Activated naive CD4-positive, alpha-beta T cell treated with anti-CD3 and anti-CD28 coated beads, Interleukin-2, amount 10 ng/mL, durations not matched to agents 7 days and 5 days (primary cell): ENCODE measurements around the gene PTGIR.

ENCODE experiments used
- CTCF ChIA-PET: fragments of 350-600 bp; sonication (Branson Sonifier 250); formaldehyde crosslinking; loops from one replicate; lab custom pipeline; 2021; ENCODE audit warnings: antibody characterized with exemption; lab: Charles Lee
- DNase-seq: peaks from one replicate; pipeline ENCODE4 v3.0.0-alpha.2; 2020
- H3K27ac Mint-ChIP-seq: one replicate; pipeline ENCODE4 v1.8.0; 2021; ENCODE audit warnings: mild to moderate bottlenecking, moderate library complexity, mixed read lengths
- H3K27me3 Mint-ChIP-seq: one replicate; pipeline ENCODE4 v1.8.0; 2021; ENCODE audit warnings: mild to moderate bottlenecking, mixed read lengths
- H3K36me3 Mint-ChIP-seq: one replicate; pipeline ENCODE4 v1.8.0; 2021; ENCODE audit warnings: mixed read lengths
- H3K4me1 Mint-ChIP-seq: one replicate; pipeline ENCODE4 v1.8.0; 2021; ENCODE audit warnings: mixed read lengths
- H3K4me3 Mint-ChIP-seq: one replicate; pipeline ENCODE4 v1.8.0; 2021; ENCODE audit warnings: mild to moderate bottlenecking, moderate library complexity, mixed read lengths
- H3K9me3 Mint-ChIP-seq: one replicate; pipeline ENCODE4 v1.8.0; 2021; ENCODE audit warnings: mixed read lengths

PTGIR gene

DNA sequence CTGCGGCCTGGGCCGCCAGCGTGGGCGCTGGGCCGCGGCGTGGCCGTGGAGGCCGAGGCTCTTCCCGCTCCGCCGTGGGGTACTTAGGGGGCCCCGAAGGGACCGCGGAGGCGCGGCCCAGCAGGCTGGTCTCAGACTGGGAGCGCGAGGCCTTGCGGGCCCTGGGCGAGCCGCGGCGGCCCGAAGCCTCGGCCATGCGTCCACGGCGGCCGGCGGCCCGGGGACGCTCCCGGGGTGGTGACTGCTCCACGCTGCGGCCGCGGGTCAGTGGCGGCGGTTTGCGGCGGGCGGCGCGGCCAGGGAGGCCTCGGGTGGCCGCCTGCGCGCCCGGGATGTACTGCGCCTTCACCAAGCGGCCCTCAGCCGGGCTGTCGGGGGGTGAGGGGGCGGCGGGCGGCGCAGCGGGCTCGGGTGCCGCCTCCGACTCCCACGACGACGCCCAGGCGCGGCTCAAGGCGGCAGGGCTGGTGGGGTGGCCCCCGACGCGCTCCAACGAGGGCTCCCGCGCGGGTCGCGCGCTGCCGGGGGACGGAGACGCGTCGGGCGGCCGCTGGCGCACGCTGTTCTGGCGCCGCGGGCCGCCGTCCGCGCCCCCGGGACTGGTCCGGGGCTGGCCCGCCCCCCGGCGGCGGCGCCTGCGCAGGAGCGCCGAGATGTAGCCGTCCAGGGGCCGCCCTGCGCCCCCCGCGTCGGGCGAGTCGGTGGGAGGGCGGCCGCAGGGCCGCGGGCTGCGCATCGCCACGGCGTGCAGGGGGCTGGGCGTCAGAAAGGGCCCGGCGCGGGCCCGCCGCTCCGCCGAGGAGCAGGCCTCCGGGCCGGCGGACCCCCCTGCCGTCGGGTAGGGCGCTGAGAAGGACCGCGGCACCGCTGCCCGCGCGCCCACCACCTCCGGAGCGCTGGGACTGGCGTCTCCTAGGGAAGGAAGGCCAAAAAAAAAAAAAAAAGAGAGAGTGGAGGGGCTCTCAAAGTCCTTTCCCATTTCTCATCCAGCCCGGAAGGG is 24.4 kb upstream of the PTGIR start:
- no peak overlapping the region for H3K27ac Mint-ChIP-seq
- peaks cover 79% of the 10 kb centered on the region for H3K27me3 Mint-ChIP-seq
- CTCF ChIA-PET: no interaction called here
- no peak overlapping the region for H3K4me3 Mint-ChIP-seq
- H3K36me3 Mint-ChIP-seq: peaks cover 12% of the 10 kb centered on the region
- no peak for DNase-seq
- peaks cover 3% of the 10 kb centered on the region for H3K9me3 Mint-ChIP-seq
- H3K4me1 Mint-ChIP-seq: peaks cover 13% of the 10 kb centered on the region

GRCh38 chr19:46648060-46648960 is 23.4 kb upstream of the PTGIR start:
- CTCF ChIA-PET: interaction anchor here (0.6 to 0.7 kb wide), 2 partner anchors 10 to 60 kb away, joined by 3 read pairs; no protein-coding TSS in a partner anchor
- Mint-ChIP-seq H3K36me3 (peaks cover 12% of the 10 kb centered on the region), H3K9me3 (peaks cover 3% of the 10 kb centered on the region), H3K27ac (peak overlapping the region; percentile 78), H3K4me1 (peaks cover 13% of the 10 kb centered on the region), H3K4me3 (no peak overlapping the region), H3K27me3 (peaks cover 75% of the 10 kb centered on the region)
- DNase-seq: no peak

DNA sequence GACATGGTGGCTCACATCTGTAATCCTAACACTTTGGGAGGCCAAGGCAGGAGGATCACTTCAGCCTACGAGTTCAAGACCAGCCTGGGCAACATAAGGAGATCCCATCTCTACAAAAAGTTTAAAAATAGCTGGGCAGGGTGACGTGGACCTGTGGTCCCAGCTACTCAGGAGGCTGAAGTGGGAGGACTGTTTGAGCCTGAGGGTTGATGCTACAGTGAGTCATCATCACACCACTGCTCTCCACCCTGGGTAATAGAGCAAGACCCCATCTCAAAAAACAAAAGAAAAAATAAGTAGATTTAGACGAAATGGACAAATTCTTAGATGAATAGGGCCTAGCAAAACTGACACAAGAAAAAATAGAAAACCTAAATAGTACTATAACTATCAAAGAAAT is 21.5 kb upstream of the PTGIR start:
- H3K4me3 Mint-ChIP-seq: no peak overlapping the region
- DNase-seq: no peak
- CTCF ChIA-PET: no interaction called here
- H3K4me1 Mint-ChIP-seq: peaks cover 13% of the 10 kb centered on the region
- peaks cover 72% of the 10 kb centered on the region for H3K27me3 Mint-ChIP-seq
- no peak overlapping the region for H3K27ac Mint-ChIP-seq
- H3K36me3 Mint-ChIP-seq: peaks cover 12% of the 10 kb centered on the region
- H3K9me3 Mint-ChIP-seq: peaks cover 3% of the 10 kb centered on the region

GRCh38 chr19:46644720-46645119 is 19.8 kb upstream of the PTGIR start:
- H3K27me3 Mint-ChIP-seq: peaks cover 55% of the 10 kb centered on the region
- H3K9me3 Mint-ChIP-seq: peaks cover 3% of the 10 kb centered on the region
- no peak for DNase-seq
- no peak overlapping the region for H3K27ac Mint-ChIP-seq
- H3K4me1 Mint-ChIP-seq: peaks cover 15% of the 10 kb centered on the region
- peaks cover 6% of the 10 kb centered on the region for H3K36me3 Mint-ChIP-seq
- CTCF ChIA-PET: no interaction called here
- no peak overlapping the region for H3K4me3 Mint-ChIP-seq

- H3K4me3 Mint-ChIP-seq: peak overlapping the region; percentile 14
- H3K9me3 Mint-ChIP-seq: no peaks in the 10 kb centered on the region
- H3K27ac Mint-ChIP-seq: no peak overlapping the region
- peaks cover 12% of the 10 kb centered on the region for H3K4me1 Mint-ChIP-seq
- DNase-seq: no peak
- H3K36me3 Mint-ChIP-seq: no peaks in the 10 kb centered on the region
- peaks cover 24% of the 10 kb centered on the region for H3K27me3 Mint-ChIP-seq
- CTCF ChIA-PET: interaction anchor here (1.4 kb wide), 1 partner anchor 21 kb away, joined by 5 read pairs; no protein-coding TSS in a partner anchor
These were observed 15.8 kb upstream of the PTGIR start for GRCh38 chr19:46640656-46641055.

GRCh38 chr19:46639358-46640182 is 14.7 kb upstream of the PTGIR start:
- CTCF ChIA-PET: interaction anchor here (1.2 to 1.3 kb wide), 2 partner anchors 18 to 214 kb away, joined by 3 read pairs; no protein-coding TSS in a partner anchor
- H3K4me1 Mint-ChIP-seq: peaks cover 15% of the 10 kb centered on the region
- H3K27ac Mint-ChIP-seq: no peak overlapping the region
- H3K36me3 Mint-ChIP-seq: no peaks in the 10 kb centered on the region
- DNase-seq: peak; percentile 58
- H3K27me3 Mint-ChIP-seq: peaks cover 23% of the 10 kb centered on the region
- peak overlapping the region; percentile 26 for H3K4me3 Mint-ChIP-seq
- H3K9me3 Mint-ChIP-seq: no peaks in the 10 kb centered on the region

GRCh38 chr19:46637224-46637623 is 12.3 kb upstream of the PTGIR start:
- CTCF ChIA-PET: interaction anchor here (0.6 to 2.4 kb wide), 11 partner anchors 15 to 155 kb away, joined by 3 to 13 read pairs (median 3); partner anchors contain the start of gene DACT3
- Mint-ChIP-seq H3K36me3 (no peaks in the 10 kb centered on the region), H3K4me3 (no peak overlapping the region), H3K9me3 (no peaks in the 10 kb centered on the region), H3K27me3 (peaks cover 31% of the 10 kb centered on the region), H3K27ac (no peak overlapping the region), H3K4me1 (peaks cover 28% of the 10 kb centered on the region)
- peak; percentile 29 for DNase-seq

GRCh38 chr19:46635920-46636761 is 11.3 kb upstream of the PTGIR start, which contains the start of gene GNG8:
TSS of gene GNG8 (minus strand) at chr19:46636202. CDS start at chr19:46634682, 1,520 bp downstream.
- no peaks in the 10 kb centered on the region for H3K9me3 Mint-ChIP-seq
- H3K4me3 Mint-ChIP-seq: peak within 1 kb of the TSS; percentile 24
- CTCF ChIA-PET: interaction anchor here (1.0 to 2.4 kb wide), 4 partner anchors 16 to 28 kb away, joined by 3 to 13 read pairs (median 4); partner anchors contain the start of gene DACT3
- H3K4me1 Mint-ChIP-seq: peaks cover 28% of the 10 kb centered on the region
- no peaks in the 10 kb centered on the region for H3K36me3 Mint-ChIP-seq
- no peak within 1 kb of the TSS for H3K27ac Mint-ChIP-seq
- H3K27me3 Mint-ChIP-seq: peaks cover 42% of the 10 kb centered on the region
- peak; percentile 43 for DNase-seq

DNA sequence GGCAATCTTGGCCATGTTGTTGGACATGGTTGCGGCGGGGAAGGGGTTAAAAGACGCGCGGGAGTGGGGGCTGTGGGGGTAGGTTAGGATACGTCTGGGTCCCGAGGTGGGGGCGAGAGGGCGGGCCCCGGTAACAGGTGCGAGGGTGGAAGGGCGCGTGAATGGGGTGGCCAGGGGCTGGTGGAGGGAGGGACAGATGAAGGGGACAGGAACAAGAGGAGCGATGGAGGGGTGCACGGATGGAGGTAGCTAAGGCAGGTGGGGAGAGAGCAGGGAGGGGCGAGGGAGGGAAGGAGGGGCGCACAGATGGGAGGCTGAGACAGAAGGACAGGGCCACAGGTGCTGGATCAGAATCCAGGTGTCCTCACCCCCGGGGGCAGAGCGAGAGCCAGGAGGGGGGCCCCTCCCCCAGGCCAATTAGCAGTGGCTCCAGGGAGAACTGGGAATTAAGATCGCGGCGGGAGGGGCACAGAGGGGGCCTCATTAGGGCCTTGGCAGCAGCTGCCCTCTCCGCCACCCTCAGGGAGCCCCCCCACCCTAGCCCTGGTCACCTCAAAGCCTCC is 9.8 kb upstream of the PTGIR start:
- peaks cover 20% of the 10 kb centered on the region for H3K4me1 Mint-ChIP-seq
- no peak for DNase-seq
- no peaks in the 10 kb centered on the region for H3K36me3 Mint-ChIP-seq
- CTCF ChIA-PET: interaction anchor here (1.3 kb wide), 1 partner anchor 21 kb away, joined by 4 read pairs; no protein-coding TSS in a partner anchor
- H3K4me3 Mint-ChIP-seq: peak overlapping the region; percentile 15
- no peak overlapping the region for H3K27ac Mint-ChIP-seq
- H3K9me3 Mint-ChIP-seq: no peaks in the 10 kb centered on the region
- peaks cover 51% of the 10 kb centered on the region for H3K27me3 Mint-ChIP-seq

DNA sequence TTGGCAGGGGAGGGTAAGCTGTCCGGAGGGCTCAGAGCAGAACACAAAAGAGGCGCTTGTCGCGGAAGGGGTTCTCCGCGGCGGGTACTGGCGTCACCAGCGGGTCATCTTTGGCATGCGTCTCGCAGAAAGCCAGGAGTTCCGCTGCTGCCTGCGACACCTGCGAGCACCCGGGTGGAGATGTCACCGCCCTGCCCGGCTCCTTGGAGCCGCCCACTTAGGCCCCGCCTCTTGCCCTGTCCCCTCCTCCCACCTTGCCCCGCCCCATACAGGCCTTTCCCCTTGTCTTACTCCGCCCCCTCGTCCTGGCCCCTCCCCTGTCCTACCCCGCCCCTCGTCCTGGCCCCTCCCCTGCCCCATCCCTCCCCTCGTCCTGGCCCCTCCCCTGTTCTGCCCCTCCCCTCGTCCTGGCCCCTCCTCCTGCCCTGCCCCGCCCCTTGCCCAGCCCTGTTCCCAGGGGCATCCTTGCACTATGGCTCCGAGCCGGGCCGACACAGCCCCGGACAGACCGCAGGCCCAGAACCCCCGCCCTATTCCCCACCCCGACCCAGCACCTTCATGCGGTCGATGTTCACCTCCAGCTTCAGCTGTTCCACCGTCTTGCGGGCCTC is 9.3 kb upstream of the PTGIR start:
- peak overlapping the region; percentile 63 for H3K4me3 Mint-ChIP-seq
- no peaks in the 10 kb centered on the region for H3K9me3 Mint-ChIP-seq
- peak; percentile 97 for DNase-seq
- H3K36me3 Mint-ChIP-seq: no peaks in the 10 kb centered on the region
- peak overlapping the region; percentile 15 for H3K27ac Mint-ChIP-seq
- CTCF ChIA-PET: interaction anchor here (1.0 to 1.3 kb wide), 2 partner anchors 14 to 20 kb away, joined by 4 read pairs; no protein-coding TSS in a partner anchor
- H3K27me3 Mint-ChIP-seq: peaks cover 52% of the 10 kb centered on the region
- peaks cover 18% of the 10 kb centered on the region for H3K4me1 Mint-ChIP-seq

- CTCF ChIA-PET: interaction anchor here (0.8 to 2.4 kb wide), 3 partner anchors 13 to 19 kb away, joined by 3 to 12 read pairs (median 4); no protein-coding TSS in a partner anchor
- Mint-ChIP-seq H3K36me3 (no peaks in the 10 kb centered on the region), H3K4me1 (peaks cover 23% of the 10 kb centered on the region), H3K9me3 (no peaks in the 10 kb centered on the region), H3K27ac (no peak overlapping the region), H3K4me3 (peak overlapping the region; percentile 63), H3K27me3 (peaks cover 52% of the 10 kb centered on the region)
- no peak for DNase-seq
These were observed 8.2 kb upstream of the PTGIR start for GRCh38 chr19:46633130-46633529.
